ENCODE data around the gene ARHGAP24. TPM values are rescaled to one million over a fixed set of nuclear protein-coding genes. Genes with fewer than 3 reads are reported as not detected.

ARHGAP24 gene
- total RNA-seq, 1 experiment from 2014 or later: 5.8 TPM

- no peak for DNase-seq (ENCODE audit: low read depth)
Measured at GRCh38 chr4:85688055-85688740, 213.2 kb downstream of the ARHGAP24 start.

DNA sequence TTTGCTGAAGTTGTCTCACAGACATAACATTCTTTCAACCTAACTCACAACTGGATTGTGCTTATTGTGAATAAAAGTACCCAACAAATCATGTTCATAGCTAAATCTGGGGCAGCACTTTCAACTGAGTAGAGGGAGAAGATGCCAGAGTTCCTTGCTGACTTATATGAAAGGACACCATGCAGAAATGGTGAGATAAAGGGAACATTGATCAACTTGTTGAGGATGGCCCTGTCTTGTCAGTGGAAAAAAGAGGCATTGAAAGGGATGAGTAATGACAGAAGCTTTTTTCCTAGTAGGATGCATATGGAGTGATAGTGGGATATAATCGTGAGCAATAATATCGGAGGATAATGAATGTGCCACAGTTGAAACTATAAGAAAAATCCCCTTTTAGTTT, 221.7 kb downstream of the ARHGAP24 start:
- DNase-seq (ENCODE audit: low read depth): no peak

GRCh38 chr4:85697854-85698253, 222.9 kb downstream of the ARHGAP24 start:
- DNase-seq (ENCODE audit: low read depth): no peak

- DNase-seq (ENCODE audit: low read depth): no peak
Measured at GRCh38 chr4:85700362-85700761, 225.4 kb downstream of the ARHGAP24 start.

- DNase-seq (ENCODE audit: low read depth): no peak
Measured at GRCh38 chr4:85701861-85702321, 226.9 kb downstream of the ARHGAP24 start.

- DNase-seq (ENCODE audit: low read depth): no peak
Measured at GRCh38 chr4:85703096-85703495, 228.1 kb downstream of the ARHGAP24 start.

- no peak for DNase-seq (ENCODE audit: low read depth)
Measured at GRCh38 chr4:85707611-85708010, 232.7 kb downstream of the ARHGAP24 start.

- DNase-seq (ENCODE audit: low read depth): peak; percentile 6
Measured at GRCh38 chr4:85708468-85708867, 233.5 kb downstream of the ARHGAP24 start.

- no peak for DNase-seq (ENCODE audit: low read depth)
Measured at GRCh38 chr4:85713005-85713404, 238.1 kb downstream of the ARHGAP24 start.

DNA sequence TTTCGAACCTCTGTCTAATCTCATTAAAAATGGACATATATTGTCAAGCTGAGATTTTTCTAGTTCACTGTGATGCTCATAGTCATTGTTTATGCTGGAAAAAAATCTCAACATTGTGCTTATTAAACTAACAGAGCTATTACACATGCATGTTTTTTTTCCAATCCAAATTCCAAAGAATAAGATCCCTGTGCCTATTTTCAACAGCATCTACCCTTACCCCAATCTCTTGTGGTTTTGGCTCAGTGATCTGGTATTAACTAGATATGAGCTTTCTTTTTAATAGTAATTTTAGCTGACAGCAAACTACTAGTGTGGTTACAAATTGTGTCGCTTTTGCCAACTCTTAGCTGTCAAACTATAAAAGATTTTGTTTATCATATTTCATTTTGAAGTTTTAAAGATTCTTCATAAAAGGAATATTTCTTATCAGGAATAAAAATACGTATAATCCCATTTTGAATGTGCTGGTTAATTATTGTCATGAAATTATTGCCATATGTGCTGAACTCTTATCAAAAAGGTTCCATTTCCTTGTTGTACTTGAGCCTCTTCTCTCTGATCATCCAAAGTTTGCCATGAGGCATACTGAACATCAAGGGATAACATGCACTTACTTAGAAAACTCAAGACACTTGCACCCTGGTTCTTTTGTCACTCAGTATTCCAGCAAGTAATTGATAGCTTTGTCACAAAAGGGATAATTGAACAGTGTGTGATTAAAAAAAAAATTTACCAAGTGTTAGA, 241.2 kb downstream of the ARHGAP24 start:
- DNase-seq (ENCODE audit: low read depth): no peak

- DNase-seq (ENCODE audit: low read depth): no peak
Measured at GRCh38 chr4:85717351-85717750, 242.4 kb downstream of the ARHGAP24 start.

DNA sequence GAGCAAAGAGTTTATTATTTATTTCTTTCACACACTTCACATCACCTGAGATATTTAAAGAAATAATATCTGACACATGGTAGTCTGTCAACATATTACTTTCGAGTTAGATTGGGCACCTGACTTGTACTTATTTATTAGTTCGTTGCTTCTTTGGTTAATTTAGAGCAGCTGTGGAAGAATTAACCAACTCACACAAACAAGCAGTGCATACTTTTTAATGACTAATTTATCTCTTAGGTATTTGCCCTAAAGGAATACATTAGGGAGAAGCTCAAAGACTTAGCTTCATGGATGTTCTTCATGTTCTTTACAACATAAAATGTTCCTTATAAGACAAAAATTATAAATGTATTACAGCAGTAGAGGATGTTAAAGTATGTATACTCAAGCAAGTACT, 242.9 kb downstream of the ARHGAP24 start:
- no peak for DNase-seq (ENCODE audit: low read depth)

DNA sequence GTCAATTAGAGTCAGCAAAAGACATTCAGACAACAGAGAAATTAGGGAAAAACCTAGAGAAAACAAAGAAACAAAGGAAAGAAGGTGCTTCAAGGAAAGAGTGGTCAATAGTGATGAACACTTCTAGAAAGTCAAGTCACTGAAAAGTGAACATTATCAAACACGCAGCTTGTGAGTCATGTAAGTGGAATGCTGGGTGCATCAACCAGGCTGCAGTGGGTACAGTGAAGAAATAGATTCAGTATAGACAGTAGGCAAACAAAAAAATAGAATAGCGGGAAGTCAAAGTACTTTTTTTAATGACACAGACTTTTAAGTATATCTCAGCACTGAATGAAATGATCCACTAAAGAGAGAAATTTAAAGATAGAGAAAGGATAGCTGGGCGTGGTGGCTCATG, 245.8 kb downstream of the ARHGAP24 start:
- DNase-seq (ENCODE audit: low read depth): peak; percentile 74

DNA sequence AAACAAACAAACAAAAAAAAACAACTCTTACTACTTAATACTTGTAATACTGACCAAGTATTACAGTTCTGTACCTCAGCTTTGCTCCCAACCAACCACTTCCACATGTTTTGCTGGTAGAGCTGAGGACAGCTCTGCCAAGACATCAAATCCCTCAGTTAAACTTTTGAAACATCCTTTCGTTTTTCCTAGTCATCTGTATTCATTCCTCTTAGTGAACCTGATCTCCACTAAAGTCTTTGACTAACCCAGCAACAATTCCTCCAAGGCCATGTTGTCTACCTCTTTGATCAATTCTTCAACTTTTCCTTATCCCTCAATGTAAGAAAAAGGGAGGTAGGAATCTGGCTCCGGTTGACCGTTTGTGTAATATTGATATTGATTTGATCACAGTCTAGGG, 247.5 kb downstream of the ARHGAP24 start:
- no peak for DNase-seq (ENCODE audit: low read depth)

GRCh38 chr4:85722807-85723206, 247.9 kb downstream of the ARHGAP24 start:
- no peak for DNase-seq (ENCODE audit: low read depth)

DNA sequence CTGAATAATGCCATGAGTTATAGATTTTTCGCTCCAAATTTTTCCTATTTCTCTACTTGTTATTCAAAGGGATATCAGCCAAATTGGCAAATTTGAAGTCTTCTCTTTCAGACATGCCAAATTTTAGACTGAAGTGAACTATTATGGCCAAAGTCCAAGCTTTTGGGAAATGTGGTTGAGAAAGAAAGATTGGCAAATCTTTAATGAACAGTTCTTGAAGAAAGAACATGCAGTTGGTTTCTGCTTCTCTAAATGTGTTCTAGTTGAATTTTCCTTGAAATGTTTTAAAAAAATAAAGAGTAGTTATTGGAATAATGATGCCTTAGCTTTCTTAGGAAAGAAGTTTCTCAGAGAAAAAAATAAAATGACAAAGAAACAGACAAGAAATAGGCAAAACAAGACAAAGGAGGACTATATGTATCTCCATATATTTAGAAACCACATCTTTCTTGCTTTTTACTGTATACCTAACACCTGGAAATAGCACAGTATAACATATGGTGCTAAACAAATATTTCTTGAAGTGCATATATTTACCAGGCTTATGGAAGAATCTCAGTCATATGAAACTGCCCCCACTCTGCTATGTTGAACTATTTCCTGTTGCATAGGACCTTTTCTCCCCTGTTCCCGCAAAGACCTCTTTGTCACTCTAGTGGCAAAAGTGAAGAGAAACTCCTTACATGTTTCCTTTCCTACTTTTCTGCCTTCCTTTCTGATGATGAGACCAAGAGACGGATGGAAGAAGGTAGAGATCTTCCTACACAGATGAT, 250.0 kb downstream of the ARHGAP24 start:
- no peak for DNase-seq (ENCODE audit: low read depth)

DNA sequence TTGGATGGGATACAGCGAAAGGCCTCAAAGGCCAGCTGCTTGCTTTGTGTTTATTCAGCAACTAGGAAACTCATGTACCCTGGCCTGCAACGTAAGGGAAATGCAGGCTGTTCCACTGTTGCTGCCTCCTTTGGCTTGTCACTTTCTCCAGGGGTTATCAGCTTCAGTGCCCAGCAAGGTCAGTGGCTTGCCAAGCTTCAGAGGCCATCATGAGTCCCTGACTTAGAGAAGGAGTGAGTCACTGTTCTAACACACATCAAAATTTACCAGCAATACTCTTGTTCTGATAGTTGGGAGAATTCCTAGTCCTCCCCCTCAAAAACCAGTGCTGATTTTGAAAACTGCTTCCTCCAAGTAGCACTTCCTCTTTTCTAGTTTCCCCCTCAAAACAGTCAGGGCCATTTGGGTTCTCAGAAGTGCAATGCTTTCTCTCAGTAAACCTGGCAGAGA, 250.8 kb downstream of the ARHGAP24 start:
- DNase-seq (ENCODE audit: low read depth): peak; percentile 23

DNA sequence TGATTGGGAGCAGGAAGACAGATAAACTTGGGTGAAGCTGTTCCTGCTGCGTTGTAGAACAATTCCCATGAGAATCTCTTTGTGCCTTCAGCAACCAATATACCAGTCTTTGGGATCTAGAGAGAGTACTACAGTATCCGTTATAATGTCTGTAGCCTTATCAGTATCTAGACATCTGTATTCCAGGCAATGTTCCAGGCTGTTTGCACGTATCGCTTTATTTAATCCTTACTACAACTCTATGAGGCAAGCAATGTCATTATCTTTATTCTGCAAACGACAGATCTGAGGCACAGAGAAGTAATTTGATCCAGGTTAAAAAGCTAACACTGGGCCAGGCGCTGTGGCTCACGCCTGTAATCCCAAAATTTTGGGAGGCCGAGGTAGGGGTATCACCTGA, 251.6 kb downstream of the ARHGAP24 start:
- DNase-seq (ENCODE audit: low read depth): no peak

DNA sequence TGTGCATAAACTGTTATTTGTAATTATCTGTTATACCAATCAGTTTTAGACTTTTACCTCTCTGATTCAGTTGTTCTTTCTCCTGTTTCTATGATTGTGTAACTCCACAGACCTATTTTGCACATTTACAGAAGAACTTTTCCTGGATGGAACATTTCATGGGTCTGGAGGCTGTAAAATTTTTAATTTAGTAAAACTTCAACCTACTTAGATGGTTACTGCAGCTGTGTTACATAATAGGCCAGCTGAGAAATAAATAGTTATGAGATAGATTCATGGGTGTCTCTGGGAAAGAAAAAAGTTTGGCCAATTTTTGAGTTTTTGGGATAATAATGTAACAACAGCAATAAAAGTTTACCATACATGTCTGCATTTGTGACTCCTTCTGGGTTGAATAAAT, 253.5 kb downstream of the ARHGAP24 start:
- DNase-seq (ENCODE audit: low read depth): no peak

DNA sequence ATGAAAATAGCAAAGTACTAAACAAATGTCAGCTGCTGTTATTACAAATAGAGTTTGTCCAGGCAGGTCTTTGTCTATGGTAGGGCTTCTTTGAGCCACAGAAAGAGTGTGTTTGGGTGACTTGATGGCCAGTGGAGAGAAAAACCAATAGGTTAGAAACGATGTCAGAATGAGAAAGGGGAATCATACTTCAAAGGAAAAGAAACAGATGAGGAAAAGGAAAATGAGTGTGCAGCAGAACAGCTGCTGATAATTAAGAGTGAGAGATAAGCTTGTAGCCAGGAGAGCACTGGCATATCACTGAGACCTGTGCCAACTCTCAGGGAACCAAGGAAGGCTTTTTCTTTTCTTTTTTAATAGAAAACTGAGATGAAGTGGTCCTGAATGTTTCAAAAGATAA, 257.2 kb downstream of the ARHGAP24 start:
- no peak for DNase-seq (ENCODE audit: low read depth)

GRCh38 chr4:85733798-85734197, 258.8 kb downstream of the ARHGAP24 start:
- no peak for DNase-seq (ENCODE audit: low read depth)

DNA sequence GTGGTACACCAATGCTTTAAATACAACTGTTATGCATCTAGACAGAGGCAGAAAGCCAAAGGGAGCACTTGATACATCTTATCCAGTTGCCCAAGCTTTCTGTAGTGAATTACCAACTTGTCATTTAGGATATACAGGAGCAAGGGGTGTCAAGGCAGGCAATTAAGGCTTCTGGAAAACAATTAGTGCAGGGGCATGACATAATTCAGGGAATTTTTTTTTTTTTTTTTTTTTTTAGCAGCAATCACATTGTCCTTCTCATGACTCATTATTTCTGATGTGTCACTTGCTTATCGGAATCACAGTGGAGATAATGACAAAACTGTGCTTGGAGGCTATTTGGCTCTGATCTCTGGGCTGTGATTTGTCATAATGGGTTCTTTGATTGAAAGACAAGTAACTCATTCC, 259.5 kb downstream of the ARHGAP24 start:
- DNase-seq (ENCODE audit: low read depth): no peak
